ENCODE data around the gene NAV1. TPM values are rescaled to one million over a fixed set of nuclear protein-coding genes. Genes with fewer than 3 reads are reported as not detected.

Gene NAV1
- total and polyA plus RNA-seq, 9 of the 15 experiments (the other 6 are each of a cell fraction or from before 2014, with no cell fraction given): 0.91 to 16.8 (median 3.2) TPM

GRCh38 chr1:201551877-201552731 is 13.2 kb downstream of the NAV1 start (continued):
- TF ChIP-seq ZBTB9 (CRISPR knock-in tag; IDR thresholded peaks at IDR 0.05) (peak; percentile 99), GTF2B (IDR thresholded peaks at IDR 0.05; ENCODE audit: extremely low read depth, insufficient read length) (no peak), SREBF1 (IDR thresholded peaks at IDR 0.05; ENCODE audit: borderline replicate concordance, low read depth, low read length) (no peak), ZNF639 (CRISPR knock-in tag; conservative IDR thresholded peaks at IDR 0.05 in 1 of 2, IDR thresholded peaks at IDR 0.05 in 1 of 2) (peak in 1 of 2 experiments; percentile 62; a peak in 1 of 4 replicates), TOE1 (IDR thresholded peaks at IDR 0.05; ENCODE audit: borderline replicate concordance) (no peak), TOE1 (CRISPR knock-in tag; IDR thresholded peaks at IDR 0.05; ENCODE audit: borderline replicate concordance, low read depth) (no peak), ZNF324 (CRISPR knock-in tag; IDR thresholded peaks at IDR 0.05) (no peak), ZFPM2 (CRISPR knock-in tag; IDR thresholded peaks at IDR 0.05) (no peak), NCOA1 (IDR thresholded peaks at IDR 0.05; ENCODE audit: low read depth) (0 out of 2 replicates have a peak, but pooled peaks have one; percentile 46), PATZ1 (CRISPR knock-in tag; IDR thresholded peaks at IDR 0.05; ENCODE audit: borderline replicate concordance) (no peak), E2F5 (CRISPR knock-in tag; IDR thresholded peaks at IDR 0.05) (no peak), NKRF (IDR thresholded peaks at IDR 0.05; ENCODE audit: borderline replicate concordance) (no peak), POLR3G (IDR thresholded peaks at IDR 0.05; ENCODE audit: extremely low read depth, insufficient read length, insufficient replicate concordance) (no peak), NR2F6 (CRISPR knock-in tag; IDR thresholded peaks at IDR 0.05) (no peak), CBFA2T3 (IDR thresholded peaks at IDR 0.05) (no peak), JUND (IDR thresholded peaks at IDR 0.05; ENCODE audit: borderline replicate concordance, low read depth, low read length) (peak; percentile 97), JUND (tag; IDR thresholded peaks at IDR 0.05; ENCODE audit: borderline replicate concordance, low read depth, low read length) (peak; percentile 95), BACH1 (tag; IDR thresholded peaks at IDR 0.05) (peak; percentile 77; the same call in 1 of the 2 replicates)

Measured in K562 (cell line).